Skeletal muscle tissue (tissue), 4 donors: ENCODE data around the gene ABCC11. TPM values are rescaled to one million over a fixed set of nuclear protein-coding genes. Genes with fewer than 3 reads are reported as not detected.
A peak's percentile ranks its signal among the peaks of the same experiment; 100 is the strongest.
"Not testable (repeated sequence)": the region's sequence is repeated elsewhere in the genome, so short reads cannot be mapped to it uniquely, and the experiment has no call there.

Experiments used
- H3K27ac ChIP-seq: one replicate; pipeline ENCODE4 v1.7.0; 2013; ENCODE audit warnings: mild to moderate bottlenecking, low read depth, low read length, inconsistent platforms
- H3K27me3 ChIP-seq, 3 donors: one replicate each; pipeline ENCODE4 v1.7.0; 2013; ENCODE audit warnings: low read length in 3 of 3; ENCODE audit not compliant: control insufficient read depth in 3 of 3, insufficient read depth in 3 of 3
- H3K36me3 ChIP-seq, 3 donors: one replicate each; pipeline ENCODE4 v1.7.0; 2013; ENCODE audit warnings: low read length in 3 of 3; ENCODE audit not compliant: control insufficient read depth in 3 of 3, insufficient read depth in 3 of 3
- H3K4me1 ChIP-seq, 3 donors: one replicate each; pipeline ENCODE4 v1.7.0; 2013; ENCODE audit warnings: low read length in 3 of 3, mild to moderate bottlenecking in 3 of 3; ENCODE audit not compliant: control insufficient read depth in 3 of 3, insufficient read depth in 3 of 3
- H3K4me3 ChIP-seq, 3 donors: one replicate each; pipeline ENCODE4 v1.7.0; 2013; ENCODE audit warnings: low read length in 3 of 3
- H3K9ac ChIP-seq, 3 donors: one replicate each; pipeline ENCODE4 v1.7.0; 2013; ENCODE audit warnings: low read length in 3 of 3, mild to moderate bottlenecking in 3 of 3, moderate library complexity in 2 of 3, low read depth in 1 of 3
- H3K9me3 ChIP-seq, 3 donors: one replicate each; pipeline ENCODE4 v1.7.0; 2013; ENCODE audit warnings: low read length in 3 of 3; ENCODE audit not compliant: control insufficient read depth in 3 of 3
- total RNA-seq: library from RNA; depleted of rRNA; stranded (reverse); fragments of >200 nt; gene quantifications from one replicate; pipeline ENCODE4 v1.2.3, GENCODE V29; 2014
- donor health status: Osteomylitis.

Gene ABCC11
- total RNA-seq, 1 donor from 2014 or later = not detected

GRCh38 chr16:48256579-48257177, 9.3 kb upstream of the ABCC11 start:
- H3K4me1 ChIP-seq = peaks cover 0 to 4% (median 0%) of the 10 kb centered on the region in 3 donors
- H3K36me3 ChIP-seq = peaks cover 5 to 45% (median 30%) of the 10 kb centered on the region in 3 donors
- no peaks in the 10 kb centered on the region for H3K27me3 ChIP-seq
- no peaks in the 10 kb centered on the region for H3K9me3 ChIP-seq
- no peak overlapping the region for H3K27ac ChIP-seq
- H3K9ac ChIP-seq = no peak overlapping the region
- no peak overlapping the region for H3K4me3 ChIP-seq

DNA sequence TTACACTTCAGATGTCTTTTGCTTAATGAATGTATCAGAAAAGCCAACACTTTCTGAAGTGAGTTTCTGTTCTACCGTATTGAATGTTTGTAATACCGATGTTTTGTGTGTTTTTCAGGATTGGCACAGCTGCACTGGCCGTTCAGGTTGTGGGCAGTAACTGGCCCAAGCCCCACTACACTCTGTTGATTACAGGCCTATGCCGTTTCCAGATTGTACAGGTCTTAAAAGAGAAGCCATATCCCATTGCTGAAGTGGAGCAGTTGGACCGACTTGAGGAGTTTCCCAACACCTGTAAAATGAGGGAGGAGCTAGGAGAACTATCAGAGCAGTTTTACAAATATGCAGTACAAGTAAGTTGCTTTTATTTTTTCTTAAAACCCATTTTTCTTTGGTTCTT, 4.7 kb upstream of the ABCC11 start:
- Histone ChIP-seq H3K27me3 (no peaks in the 10 kb centered on the region), H3K9ac (no peak overlapping the region), H3K27ac (no peak overlapping the region), H3K36me3 (peaks cover 0 to 19% (median 17%) of the 10 kb centered on the region in 3 donors), H3K4me3 (no peak overlapping the region), H3K4me1 (peaks cover 6 to 10% (median 8%) of the 10 kb centered on the region in 3 donors), H3K9me3 (no peaks in the 10 kb centered on the region)

DNA sequence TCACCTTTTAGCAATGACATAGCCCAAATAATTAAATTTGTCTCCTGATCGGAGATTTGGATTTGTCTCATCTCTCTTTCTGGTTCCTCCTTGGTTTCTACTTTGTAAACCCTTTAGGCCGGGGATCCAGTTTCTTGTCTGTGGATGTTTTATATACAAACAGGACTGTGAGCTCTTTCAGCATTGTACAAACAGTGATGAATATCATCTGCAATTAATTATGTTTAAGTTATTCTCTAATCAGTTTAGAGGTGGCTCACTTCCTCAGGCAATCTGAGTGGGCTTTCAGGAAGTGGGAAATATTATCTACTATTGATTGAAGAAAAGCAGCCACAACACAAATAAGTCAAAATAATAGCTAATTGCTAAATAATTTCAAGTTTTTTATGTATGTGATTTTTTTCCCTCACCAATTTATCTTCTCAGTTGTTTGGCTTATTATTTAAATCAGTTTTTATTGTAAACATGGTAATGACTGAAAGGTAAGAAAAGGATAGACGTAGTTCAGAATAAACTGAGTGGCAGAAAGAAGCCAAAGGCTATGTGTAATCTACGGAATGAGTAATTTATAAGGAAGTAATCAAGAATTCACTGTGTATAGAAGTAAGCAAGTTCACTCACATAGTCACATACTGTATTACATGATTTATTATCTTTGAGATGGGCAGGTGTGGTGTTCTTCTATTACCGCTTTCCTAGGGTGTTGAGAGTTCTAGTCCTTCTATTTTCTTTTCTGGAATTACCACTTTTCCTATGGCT, 3.4 kb upstream of the ABCC11 start:
- no peaks in the 10 kb centered on the region for H3K9me3 ChIP-seq
- no peak overlapping the region for H3K4me3 ChIP-seq
- H3K9ac ChIP-seq = no peak overlapping the region
- peaks cover 15 to 20% (median 20%) of the 10 kb centered on the region in 3 donors for H3K4me1 ChIP-seq
- no peaks in the 10 kb centered on the region for H3K27me3 ChIP-seq
- peaks cover 0 to 19% (median 17%) of the 10 kb centered on the region in 3 donors for H3K36me3 ChIP-seq
- H3K27ac ChIP-seq = no peak overlapping the region

DNA sequence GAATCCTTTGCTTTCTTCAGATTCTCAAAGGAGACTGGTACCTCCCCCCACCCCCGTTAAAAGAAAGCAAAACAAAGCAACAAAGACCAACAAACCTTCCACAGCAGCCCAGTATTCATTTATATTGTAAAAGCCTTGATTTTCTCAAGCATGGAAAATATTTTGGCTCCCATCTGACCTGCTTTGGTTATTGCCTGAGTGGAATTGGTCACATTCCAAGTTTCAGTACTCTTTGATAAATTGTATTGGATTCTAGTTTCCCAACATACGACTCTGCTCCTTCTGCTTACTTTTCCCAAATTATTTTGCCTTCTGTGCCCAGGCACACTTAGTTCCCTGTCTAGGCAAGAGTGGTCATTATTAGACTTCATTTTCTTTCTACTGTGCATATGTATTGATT, 1.3 kb downstream of the ABCC11 start:
- H3K9ac ChIP-seq = peak overlapping the region; percentile 73 to 97 (median 75)
- no peaks in the 10 kb centered on the region for H3K9me3 ChIP-seq
- peak overlapping the region; percentile 25 for H3K27ac ChIP-seq
- peaks cover 18 to 28% (median 23%) of the 10 kb centered on the region in 3 donors for H3K4me1 ChIP-seq
- H3K36me3 ChIP-seq = peaks cover 0 to 4% (median 0%) of the 10 kb centered on the region in 3 donors
- no peaks in the 10 kb centered on the region for H3K27me3 ChIP-seq
- peak overlapping the region in 2 of 3 donors; percentile 51 to 90 for H3K4me3 ChIP-seq

DNA sequence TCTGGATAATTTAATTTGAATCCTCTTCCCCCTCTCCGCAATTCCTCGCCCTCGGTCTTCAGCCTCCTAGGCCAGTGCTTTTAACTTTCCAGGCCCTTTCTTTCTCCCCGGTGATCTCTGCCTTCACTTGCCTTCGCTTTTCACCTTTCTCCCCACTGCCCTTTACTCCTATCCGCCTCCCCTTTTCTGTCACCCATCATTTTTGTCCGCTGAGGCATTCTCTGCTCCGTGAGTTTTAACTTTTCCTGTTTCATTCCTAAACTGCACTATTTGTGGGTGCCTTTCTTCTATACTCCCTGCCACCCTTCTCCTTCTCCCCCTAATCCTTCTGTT, 2.5 kb downstream of the ABCC11 start:
- Histone ChIP-seq H3K9ac (peak overlapping the region; percentile 75 to 97 (median 95)), H3K27ac (peak overlapping the region; percentile 77), H3K4me1 (peaks cover 18 to 28% (median 23%) of the 10 kb centered on the region in 3 donors), H3K27me3 (no peaks in the 10 kb centered on the region), H3K36me3 (peaks cover 0 to 4% (median 0%) of the 10 kb centered on the region in 3 donors), H3K4me3 (peak overlapping the region; percentile 90 to 99 (median 96)), H3K9me3 (no peaks in the 10 kb centered on the region)

DNA sequence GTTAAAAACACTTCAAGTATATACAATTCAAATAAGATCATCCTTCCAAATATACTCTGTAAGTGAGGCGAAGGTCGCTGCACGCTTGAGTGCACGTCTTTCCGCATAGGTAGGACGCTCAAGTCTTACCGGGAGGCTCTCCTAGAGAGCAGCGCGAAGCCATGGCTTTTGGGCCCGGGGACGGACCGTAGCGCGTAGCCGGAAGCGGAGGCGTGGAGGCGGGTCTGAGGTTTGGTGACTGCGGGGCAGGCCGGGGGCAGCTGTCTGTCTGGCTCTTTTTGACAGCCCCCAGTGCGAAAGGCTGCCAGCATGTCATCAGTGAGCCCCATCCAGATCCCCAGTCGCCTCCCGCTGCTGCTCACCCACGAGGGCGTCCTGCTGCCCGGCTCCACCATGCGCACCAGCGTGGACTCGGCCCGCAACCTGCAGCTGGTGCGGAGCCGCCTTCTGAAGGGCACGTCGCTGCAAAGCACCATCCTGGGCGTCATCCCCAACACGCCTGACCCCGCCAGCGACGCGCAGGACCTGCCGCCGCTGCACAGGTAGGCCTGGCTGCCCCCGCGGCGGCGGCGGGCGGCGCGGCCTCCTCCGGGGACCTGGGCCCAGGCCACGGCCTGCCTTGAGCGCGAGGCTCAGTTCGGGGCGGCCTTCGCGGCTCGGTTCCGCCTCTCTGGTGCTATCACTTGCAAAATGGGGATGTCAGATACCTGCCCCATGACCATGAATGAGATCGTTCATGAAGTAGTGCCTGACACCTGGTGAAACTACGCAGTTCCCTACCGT, 3.1 kb downstream of the ABCC11 start, which contains the start of gene LONP2:
Gene LONP2 (plus strand): TSS at position 221 of the 783 bp plus-strand sequence. CDS start 89 bp downstream, at position 310.
- H3K9me3 ChIP-seq = no peaks in the 10 kb centered on the region
- H3K9ac ChIP-seq = peak within 1 kb of the TSS; percentile 75 to 97 (median 95)
- no peaks in the 10 kb centered on the region for H3K27me3 ChIP-seq
- peaks cover 0 to 4% (median 0%) of the 10 kb centered on the region in 3 donors for H3K36me3 ChIP-seq
- H3K4me3 ChIP-seq = peak within 1 kb of the TSS; percentile 90 to 99 (median 96)
- peak within 1 kb of the TSS; percentile 77 for H3K27ac ChIP-seq
- H3K4me1 ChIP-seq = peaks cover 18 to 28% (median 23%) of the 10 kb centered on the region in 3 donors

GRCh38 chr16:48240147-48240546, 7.2 kb downstream of the ABCC11 start:
- H3K27me3 ChIP-seq, H3K4me1 ChIP-seq, H3K27ac ChIP-seq, H3K36me3 ChIP-seq, H3K9me3 ChIP-seq, H3K9ac ChIP-seq, H3K4me3 ChIP-seq: not testable (repeated sequence)

DNA sequence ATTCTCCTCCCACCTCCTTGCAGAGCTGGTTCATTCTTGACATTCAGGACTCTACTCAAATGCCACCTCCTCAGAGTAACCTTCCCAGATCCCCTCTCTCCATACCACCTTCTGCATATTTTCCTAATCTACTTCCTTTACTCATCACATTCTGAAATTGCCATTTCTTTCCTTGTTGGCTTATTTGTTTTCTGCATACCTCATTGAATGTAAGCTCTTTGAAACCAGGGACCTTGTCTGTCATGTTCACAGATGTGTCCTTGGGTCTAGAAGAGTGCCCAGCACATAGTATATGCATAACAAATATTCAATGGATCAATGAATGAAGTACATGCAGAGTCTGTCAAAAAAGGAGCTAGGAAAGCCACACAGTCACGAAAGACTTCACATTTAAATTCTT, 11.1 kb downstream of the ABCC11 start:
- Histone ChIP-seq H3K9me3 (no peaks in the 10 kb centered on the region), H3K27me3 (no peaks in the 10 kb centered on the region), H3K9ac (no peak overlapping the region), H3K27ac (no peak overlapping the region), H3K36me3 (no peaks in the 10 kb centered on the region), H3K4me1 (peaks cover 0 to 3% (median 0%) of the 10 kb centered on the region in 3 donors), H3K4me3 (no peak overlapping the region)

DNA sequence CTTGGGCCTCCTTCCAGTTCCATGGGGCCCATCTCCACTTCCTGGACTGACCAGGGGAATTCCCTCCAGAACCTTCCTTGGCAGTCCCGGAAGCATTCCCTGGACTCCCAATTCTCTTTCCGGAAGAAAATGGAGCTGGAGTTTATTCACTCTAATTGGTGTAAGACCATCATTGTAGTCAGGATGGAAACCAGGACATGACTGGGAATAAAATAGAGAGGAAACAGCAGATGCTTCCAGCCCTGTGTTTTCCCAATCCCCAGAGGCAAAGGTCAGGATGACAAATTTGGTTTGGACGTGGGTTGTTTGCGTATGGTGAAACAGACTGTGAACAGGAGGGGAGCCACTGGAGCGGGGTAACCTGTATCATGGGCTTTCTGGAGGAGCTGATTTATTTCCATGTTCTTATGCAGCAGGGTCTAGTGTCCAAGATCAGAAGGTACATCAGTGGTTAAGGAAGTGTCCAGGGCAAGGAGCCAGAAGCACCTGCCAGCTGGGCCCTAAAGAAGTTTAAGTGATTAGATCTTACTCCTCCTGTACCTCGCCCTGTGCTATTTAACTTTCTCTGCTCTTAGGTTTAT, 11.7 kb downstream of the ABCC11 start:
- Histone ChIP-seq H3K27me3 (no peaks in the 10 kb centered on the region), H3K36me3 (no peaks in the 10 kb centered on the region), H3K27ac (no peak overlapping the region), H3K9me3 (no peaks in the 10 kb centered on the region), H3K9ac (no peak overlapping the region), H3K4me3 (no peak overlapping the region), H3K4me1 (peaks cover 0 to 3% (median 0%) of the 10 kb centered on the region in 3 donors)
